HG03159 (cell line): Measurements from ENCODE around the gene KCNC1.

Experiments
- ATAC-seq: cut with Tn5 transposase; IDR thresholded peaks from one replicate; pipeline ENCODE4 v1.9.1; 2021; ENCODE audit warnings: mild to moderate bottlenecking, moderate library complexity; ENCODE audit not compliant: unreplicated experiment

KCNC1 gene

DNA sequence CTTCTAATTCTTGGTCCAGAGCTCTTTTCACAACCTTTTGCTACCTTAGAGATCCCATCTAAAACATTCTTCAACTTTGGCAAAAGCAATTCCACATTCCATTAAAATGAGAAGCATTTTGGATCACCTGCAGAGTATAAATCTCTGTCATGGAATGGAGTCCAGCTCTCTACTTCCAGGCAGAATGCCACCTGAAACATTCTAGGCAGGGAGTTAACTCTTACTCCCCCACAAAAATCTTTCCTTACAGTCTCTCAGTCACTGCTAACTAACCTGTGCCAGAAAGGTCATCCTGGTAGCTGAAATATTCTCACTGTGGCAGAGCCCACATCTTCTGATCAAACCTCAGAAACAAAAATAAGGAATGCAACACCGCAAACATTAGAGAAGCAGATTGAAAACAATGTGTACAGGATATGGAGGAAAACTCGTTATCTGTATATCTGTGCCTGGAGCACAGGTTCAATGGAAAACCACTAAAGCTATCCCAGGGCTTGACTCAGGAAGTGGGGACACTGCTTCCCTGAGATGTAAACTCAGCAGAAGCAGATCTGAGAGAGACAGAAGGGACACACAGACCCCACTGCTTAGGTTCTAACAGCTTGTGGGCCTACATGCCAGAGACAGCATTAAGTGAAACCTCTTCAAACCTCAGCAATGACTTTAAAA lies 78.9 kb downstream of the KCNC1 start:
- ATAC-seq = no peak

- ATAC-seq = no peak
These were observed 80.0 kb downstream of the KCNC1 start for GRCh38 chr11:17814546-17814945.

DNA sequence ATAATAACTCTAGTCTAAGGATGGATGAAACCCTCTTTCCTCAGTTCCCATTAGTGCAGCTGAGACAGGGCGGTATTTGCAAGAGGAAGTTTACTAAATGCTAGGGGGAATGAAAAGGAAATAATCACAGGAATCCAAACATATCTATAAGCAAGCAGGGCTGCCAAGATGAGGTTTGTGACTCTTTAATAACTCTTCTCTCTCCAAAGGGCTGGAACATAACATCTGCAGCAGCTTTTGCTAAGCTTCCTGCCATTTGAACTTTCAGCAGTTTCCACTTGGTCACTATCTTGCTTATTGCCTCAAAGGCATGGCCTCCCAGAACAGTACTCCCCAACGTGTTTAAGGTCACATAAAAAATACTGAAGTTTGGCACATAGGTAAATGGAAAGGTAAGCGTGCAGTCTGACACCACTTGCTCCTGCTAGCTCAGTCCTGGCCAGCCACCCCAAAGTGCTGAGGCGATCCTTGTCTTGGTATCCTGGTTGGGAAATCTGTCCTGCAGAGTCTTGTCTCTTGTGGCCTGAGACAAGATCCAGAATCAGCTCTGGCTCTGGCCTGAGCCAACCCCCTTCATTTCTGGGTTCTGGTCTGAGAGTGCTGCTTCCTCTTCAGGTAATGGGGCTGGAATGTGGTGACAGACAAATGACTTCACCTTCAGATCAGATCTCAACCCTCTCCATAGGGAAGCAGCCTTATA lies 81.8 kb downstream of the KCNC1 start:
- ATAC-seq = no peak

GRCh38 chr11:17821648-17822400 lies 87.2 kb downstream of the KCNC1 start:
- no peak for ATAC-seq

- no peak for ATAC-seq
These were observed 87.8 kb downstream of the KCNC1 start for GRCh38 chr11:17822401-17822781.

- no peak for ATAC-seq
These were observed 92.4 kb downstream of the KCNC1 start for GRCh38 chr11:17827006-17827405.

DNA sequence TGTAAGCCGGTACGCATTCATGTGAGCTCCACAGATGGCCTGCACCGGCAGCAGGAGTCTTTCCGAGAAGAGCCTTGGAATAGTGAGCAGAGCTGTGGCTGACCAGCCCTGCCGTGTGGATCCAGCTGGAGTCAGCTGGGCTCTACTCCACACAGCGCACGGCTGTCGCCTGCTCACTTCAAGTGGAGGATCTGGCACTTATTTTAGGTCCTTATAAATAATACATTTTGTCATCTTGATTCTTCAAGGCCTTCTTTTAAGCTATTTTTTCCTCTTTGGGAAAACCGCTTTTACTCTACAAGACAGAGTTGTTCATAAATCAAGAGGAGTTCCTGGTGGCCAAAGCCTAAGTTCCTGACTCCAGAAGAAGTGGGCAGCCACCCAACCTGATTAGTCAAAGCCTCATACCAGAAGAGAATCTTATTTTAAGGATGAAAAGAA lies 93.8 kb downstream of the KCNC1 start:
- ATAC-seq = no peak

DNA sequence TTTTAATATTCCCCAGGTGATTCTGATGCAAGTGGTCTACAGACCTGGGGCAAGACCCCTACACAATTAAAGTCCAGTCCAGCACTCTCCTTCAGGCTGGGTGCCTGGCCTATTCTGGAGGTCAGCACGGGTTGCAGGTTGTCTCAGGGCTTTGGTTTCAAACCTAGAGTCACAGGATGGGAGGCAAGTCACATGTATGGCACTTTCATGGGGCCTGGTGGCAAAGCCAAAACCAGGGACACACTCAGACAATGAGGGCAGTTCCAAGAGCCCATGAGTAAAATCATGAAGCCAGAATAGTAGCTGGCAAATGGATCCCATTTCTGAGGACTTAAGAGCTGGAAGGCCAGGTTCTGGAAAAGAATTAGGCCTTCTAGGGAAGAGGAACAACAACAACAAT lies 96.6 kb downstream of the KCNC1 start:
- ATAC-seq = no peak

DNA sequence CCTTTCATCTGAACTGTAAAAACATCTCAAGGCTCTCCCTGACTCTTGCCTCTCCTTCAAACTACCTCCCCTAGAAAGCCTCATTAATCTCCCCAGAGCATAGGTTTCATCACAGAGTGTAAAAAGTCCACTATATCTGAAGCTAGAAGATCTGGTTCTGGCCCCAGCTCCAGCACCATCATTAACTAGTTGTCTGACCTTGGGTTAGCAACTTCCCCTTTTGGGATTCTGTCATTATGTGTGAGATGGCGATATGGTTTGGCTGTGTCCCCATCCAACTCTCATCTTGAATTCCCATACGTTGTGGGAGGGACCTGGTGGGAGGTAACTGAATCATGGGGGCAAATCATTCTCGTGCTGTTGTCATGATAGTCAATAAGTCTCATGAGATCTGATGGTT lies 97.3 kb downstream of the KCNC1 start:
- no peak for ATAC-seq
